ENCODE data around the gene YPEL3.

GRCh38 chr16:30090610-30091331 lies 5.2 kb downstream of the YPEL3 start:
- TF ChIP-seq, protein P1, sequence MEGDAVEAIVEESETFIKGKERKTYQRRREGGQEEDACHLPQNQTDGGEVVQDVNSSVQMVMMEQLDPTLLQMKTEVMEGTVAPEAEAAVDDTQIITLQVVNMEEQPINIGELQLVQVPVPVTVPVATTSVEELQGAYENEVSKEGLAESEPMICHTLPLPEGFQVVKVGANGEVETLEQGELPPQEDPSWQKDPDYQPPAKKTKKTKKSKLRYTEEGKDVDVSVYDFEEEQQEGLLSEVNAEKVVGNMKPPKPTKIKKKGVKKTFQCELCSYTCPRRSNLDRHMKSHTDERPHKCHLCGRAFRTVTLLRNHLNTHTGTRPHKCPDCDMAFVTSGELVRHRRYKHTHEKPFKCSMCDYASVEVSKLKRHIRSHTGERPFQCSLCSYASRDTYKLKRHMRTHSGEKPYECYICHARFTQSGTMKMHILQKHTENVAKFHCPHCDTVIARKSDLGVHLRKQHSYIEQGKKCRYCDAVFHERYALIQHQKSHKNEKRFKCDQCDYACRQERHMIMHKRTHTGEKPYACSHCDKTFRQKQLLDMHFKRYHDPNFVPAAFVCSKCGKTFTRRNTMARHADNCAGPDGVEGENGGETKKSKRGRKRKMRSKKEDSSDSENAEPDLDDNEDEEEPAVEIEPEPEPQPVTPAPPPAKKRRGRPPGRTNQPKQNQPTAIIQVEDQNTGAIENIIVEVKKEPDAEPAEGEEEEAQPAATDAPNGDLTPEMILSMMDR (IDR thresholded peaks at IDR 0.05 in 4 of 5, conservative IDR thresholded peaks at IDR 0.05 in 1 of 5), result no peak
- no peak for TF ChIP-seq POLR2A (IDR thresholded peaks at IDR 0.05)
